ENCODE data around the gene SLC22A1. TPM values are rescaled to one million over a fixed set of nuclear protein-coding genes. Genes with fewer than 3 reads are reported as not detected.
"Not testable (repeated sequence)": the region's sequence is repeated elsewhere in the genome, so short reads cannot be mapped to it uniquely, and the experiment has no call there.

Gene SLC22A1
- polyA plus RNA-seq, 1 donor from 2014 or later = 0.71 TPM

- H2AFZ ChIP-seq (ENCODE audit: low read depth, low read length) = no peak overlapping the region
- TF ChIP-seq RAD21 (conservative IDR thresholded peaks at IDR 0.05) (no peak), EZH2 (IDR thresholded peaks at IDR 0.05; ENCODE audit: borderline replicate concordance, insufficient read depth, low read length, poor library complexity, severe bottlenecking) (no peak), CTCF (IDR thresholded peaks at IDR 0.05; ENCODE audit: poor library complexity, severe bottlenecking) (no peak), SMC3 (conservative IDR thresholded peaks at IDR 0.05; ENCODE audit: poor library complexity) (no peak), MXI1 (conservative IDR thresholded peaks at IDR 0.05; ENCODE audit: poor library complexity, severe bottlenecking) (no peak), POLR2AphosphoS5 (IDR thresholded peaks at IDR 0.05) (no peak), EP300 (conservative IDR thresholded peaks at IDR 0.05; ENCODE audit: poor library complexity, severe bottlenecking) (no peak), REST (IDR thresholded peaks at IDR 0.05; ENCODE audit: borderline replicate concordance) (no peak), TAF1 (IDR thresholded peaks at IDR 0.05; ENCODE audit: low read depth) (no peak)
Observed at GRCh38 chr6:160112628-160113299, 8.9 kb upstream of the SLC22A1 start.

GRCh38 chr6:160114536-160114935, 7.1 kb upstream of the SLC22A1 start:
- not testable (repeated sequence) for H3K27ac ChIP-seq (ENCODE audit: low read length); H3K4me3 ChIP-seq (ENCODE audit: low read length); H3K4me2 ChIP-seq (ENCODE audit: low read length); H3F3A ChIP-seq (ENCODE audit: insufficient read depth, low read length, poor library complexity, severe bottlenecking); H4K20me1 ChIP-seq (ENCODE audit: insufficient read depth); H3K27me3 ChIP-seq (ENCODE audit: insufficient read depth, low read depth, low read length); H3K9me3 ChIP-seq (ENCODE audit: low read length); H3K9me2 ChIP-seq (ENCODE audit: insufficient read depth, low read length); H3K79me2 ChIP-seq (replicated peaks; ENCODE audit: insufficient read depth, low read length); H3K9ac ChIP-seq (ENCODE audit: low read length); H3K36me3 ChIP-seq (ENCODE audit: insufficient read depth, low read length); H2AFZ ChIP-seq (ENCODE audit: low read depth, low read length)

More at GRCh38 chr6:160112628-160113299, 8.9 kb upstream of the SLC22A1 start:
- no peak overlapping the region for H3K4me2 ChIP-seq (ENCODE audit: low read length)
- no peaks in the 10 kb centered on the region for H4K20me1 ChIP-seq (ENCODE audit: insufficient read depth)
- no peak overlapping the region for H3K4me3 ChIP-seq (ENCODE audit: low read length)
- H3K27ac ChIP-seq (ENCODE audit: low read length) = no peak overlapping the region
- H3K9me2 ChIP-seq (ENCODE audit: insufficient read depth, low read length) = no peaks in the 10 kb centered on the region
- no peak overlapping the region for H3K9ac ChIP-seq (ENCODE audit: low read length)
- no peaks in the 10 kb centered on the region for H3K27me3 ChIP-seq (ENCODE audit: insufficient read depth, low read depth, low read length)
- no peaks in the 10 kb centered on the region for H3K9me3 ChIP-seq (ENCODE audit: low read length)
- no peaks in the 10 kb centered on the region for H3F3A ChIP-seq (ENCODE audit: insufficient read depth, low read length, poor library complexity, severe bottlenecking)
- H3K36me3 ChIP-seq (ENCODE audit: insufficient read depth, low read length) = no peaks in the 10 kb centered on the region
- H3K79me2 ChIP-seq (replicated peaks; ENCODE audit: insufficient read depth, low read length) = no peaks in the 10 kb centered on the region
